HG03039 (cell line): ENCODE results near the gene RNF41.

ENCODE experiments used
- ATAC-seq: cut with Tn5 transposase; IDR thresholded peaks from one replicate; pipeline ENCODE4 v1.9.1; 2021; ENCODE audit warnings: mild to moderate bottlenecking, moderate library complexity; ENCODE audit not compliant: unreplicated experiment

RNF41 gene

GRCh38 chr12:56154818-56155217 lies 66.9 kb downstream of the RNF41 start:
- ATAC-seq: no peak

GRCh38 chr12:56154246-56154771 lies 67.4 kb downstream of the RNF41 start:
- ATAC-seq: no peak

GRCh38 chr12:56153678-56154065 lies 68.0 kb downstream of the RNF41 start:
- no peak for ATAC-seq

- ATAC-seq: no peak
These were observed 68.7 kb downstream of the RNF41 start for GRCh38 chr12:56152756-56153677.
